Measurements from ENCODE around the gene LAMB2. TPM values are rescaled to one million over a fixed set of nuclear protein-coding genes. Genes with fewer than 3 reads are reported as not detected.

Gene LAMB2
- total and polyA plus RNA-seq, 2 experiments from 2014 or later = 71.3 to 154 TPM

DNA sequence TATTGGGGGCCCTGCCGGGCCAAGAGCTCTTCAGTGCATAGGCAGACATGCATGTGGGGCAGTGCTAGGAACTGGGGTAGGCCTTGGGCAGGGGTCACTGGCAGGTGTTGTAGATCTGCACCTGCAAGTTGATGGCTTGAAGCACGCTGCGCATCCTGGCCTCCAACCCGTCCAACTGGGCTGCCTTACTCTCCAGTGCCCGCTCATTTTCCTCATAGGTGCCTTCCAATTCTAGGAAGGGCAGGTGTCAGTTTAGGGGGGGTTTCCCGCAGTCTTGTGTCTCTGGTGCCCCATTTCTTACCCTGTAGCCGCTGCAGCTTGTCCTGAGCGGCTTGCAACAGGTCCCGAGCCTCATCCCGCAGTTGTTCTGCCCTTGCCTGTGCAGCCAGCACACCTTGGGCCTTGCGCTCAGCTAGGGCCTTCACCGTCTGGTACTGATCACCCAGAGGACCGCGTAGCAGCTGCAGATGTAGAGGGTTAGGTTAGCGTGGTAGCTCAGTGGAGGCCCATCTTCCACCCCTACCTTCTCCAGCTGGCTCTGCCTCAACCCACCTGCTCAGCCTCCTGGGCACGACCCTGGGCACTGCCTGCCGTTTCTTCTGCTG is 11.6 kb downstream of the LAMB2 start:
- H3K27me3 ChIP-seq (ENCODE audit: insufficient read depth) = no peaks in the 10 kb centered on the region
- peaks cover 21% of the 10 kb centered on the region for H3F3A ChIP-seq (replicated peaks; ENCODE audit: low read depth)
- no peaks in the 10 kb centered on the region for H4K20me1 ChIP-seq (replicated peaks; ENCODE audit: insufficient read depth)
- H3K4me3 ChIP-seq = peak overlapping the region; percentile 94
- ATAC-seq (peak; percentile 51), DNase-seq (ENCODE audit: low spot score) (no peak)
- no peaks in the 10 kb centered on the region for H3K9me2 ChIP-seq (ENCODE audit: insufficient read depth)
- H3K4me1 Mint-ChIP-seq = peaks cover 4% of the 10 kb centered on the region; the same call in 2 of the 3 replicates
- peaks cover 10% of the 10 kb centered on the region for H3K79me2 ChIP-seq (replicated peaks; ENCODE audit: insufficient read depth)
- H3K36me3 Mint-ChIP-seq (ENCODE audit: low read depth) = peaks cover 28% of the 10 kb centered on the region
- TF ChIP-seq EZH2 (IDR thresholded peaks at IDR 0.05; ENCODE audit: low read depth, unreplicated experiment) (no peak), EZH2phosphoT487 (IDR thresholded peaks at IDR 0.05; ENCODE audit: unreplicated experiment) (no peak), JUNB (IDR thresholded peaks at IDR 0.05; ENCODE audit: unreplicated experiment) (no peak), ZNF114 (CRISPR knock-in tag; IDR thresholded peaks at IDR 0.05) (no peak), STAT1 (IDR thresholded peaks at IDR 0.05; ENCODE audit: unreplicated experiment) (no peak), ZNF331 (CRISPR knock-in tag; IDR thresholded peaks at IDR 0.05; ENCODE audit: low read depth) (no peak), POLR2AphosphoS5 (IDR thresholded peaks at IDR 0.05; ENCODE audit: low read depth) (no peak)
- TF ChIP-seq, protein P1, sequence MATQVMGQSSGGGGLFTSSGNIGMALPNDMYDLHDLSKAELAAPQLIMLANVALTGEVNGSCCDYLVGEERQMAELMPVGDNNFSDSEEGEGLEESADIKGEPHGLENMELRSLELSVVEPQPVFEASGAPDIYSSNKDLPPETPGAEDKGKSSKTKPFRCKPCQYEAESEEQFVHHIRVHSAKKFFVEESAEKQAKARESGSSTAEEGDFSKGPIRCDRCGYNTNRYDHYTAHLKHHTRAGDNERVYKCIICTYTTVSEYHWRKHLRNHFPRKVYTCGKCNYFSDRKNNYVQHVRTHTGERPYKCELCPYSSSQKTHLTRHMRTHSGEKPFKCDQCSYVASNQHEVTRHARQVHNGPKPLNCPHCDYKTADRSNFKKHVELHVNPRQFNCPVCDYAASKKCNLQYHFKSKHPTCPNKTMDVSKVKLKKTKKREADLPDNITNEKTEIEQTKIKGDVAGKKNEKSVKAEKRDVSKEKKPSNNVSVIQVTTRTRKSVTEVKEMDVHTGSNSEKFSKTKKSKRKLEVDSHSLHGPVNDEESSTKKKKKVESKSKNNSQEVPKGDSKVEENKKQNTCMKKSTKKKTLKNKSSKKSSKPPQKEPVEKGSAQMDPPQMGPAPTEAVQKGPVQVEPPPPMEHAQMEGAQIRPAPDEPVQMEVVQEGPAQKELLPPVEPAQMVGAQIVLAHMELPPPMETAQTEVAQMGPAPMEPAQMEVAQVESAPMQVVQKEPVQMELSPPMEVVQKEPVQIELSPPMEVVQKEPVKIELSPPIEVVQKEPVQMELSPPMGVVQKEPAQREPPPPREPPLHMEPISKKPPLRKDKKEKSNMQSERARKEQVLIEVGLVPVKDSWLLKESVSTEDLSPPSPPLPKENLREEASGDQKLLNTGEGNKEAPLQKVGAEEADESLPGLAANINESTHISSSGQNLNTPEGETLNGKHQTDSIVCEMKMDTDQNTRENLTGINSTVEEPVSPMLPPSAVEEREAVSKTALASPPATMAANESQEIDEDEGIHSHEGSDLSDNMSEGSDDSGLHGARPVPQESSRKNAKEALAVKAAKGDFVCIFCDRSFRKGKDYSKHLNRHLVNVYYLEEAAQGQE (IDR thresholded peaks at IDR 0.05; ENCODE audit: unreplicated experiment) = no peak
- TF ChIP-seq, protein P2, sequence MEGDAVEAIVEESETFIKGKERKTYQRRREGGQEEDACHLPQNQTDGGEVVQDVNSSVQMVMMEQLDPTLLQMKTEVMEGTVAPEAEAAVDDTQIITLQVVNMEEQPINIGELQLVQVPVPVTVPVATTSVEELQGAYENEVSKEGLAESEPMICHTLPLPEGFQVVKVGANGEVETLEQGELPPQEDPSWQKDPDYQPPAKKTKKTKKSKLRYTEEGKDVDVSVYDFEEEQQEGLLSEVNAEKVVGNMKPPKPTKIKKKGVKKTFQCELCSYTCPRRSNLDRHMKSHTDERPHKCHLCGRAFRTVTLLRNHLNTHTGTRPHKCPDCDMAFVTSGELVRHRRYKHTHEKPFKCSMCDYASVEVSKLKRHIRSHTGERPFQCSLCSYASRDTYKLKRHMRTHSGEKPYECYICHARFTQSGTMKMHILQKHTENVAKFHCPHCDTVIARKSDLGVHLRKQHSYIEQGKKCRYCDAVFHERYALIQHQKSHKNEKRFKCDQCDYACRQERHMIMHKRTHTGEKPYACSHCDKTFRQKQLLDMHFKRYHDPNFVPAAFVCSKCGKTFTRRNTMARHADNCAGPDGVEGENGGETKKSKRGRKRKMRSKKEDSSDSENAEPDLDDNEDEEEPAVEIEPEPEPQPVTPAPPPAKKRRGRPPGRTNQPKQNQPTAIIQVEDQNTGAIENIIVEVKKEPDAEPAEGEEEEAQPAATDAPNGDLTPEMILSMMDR (conservative IDR thresholded peaks at IDR 0.05; ENCODE audit: low read depth in 2 of 2) = no peak
- peak overlapping the region; percentile 87 for H3K4me3 Mint-ChIP-seq
- H3K4me2 ChIP-seq = peak overlapping the region; percentile 96
- no peaks in the 10 kb centered on the region; the same call in 2 of the 3 replicates for H3K9me3 Mint-ChIP-seq
- peak overlapping the region; percentile 98 for H3K27ac ChIP-seq (ENCODE audit: low read depth)
- H3K36me3 ChIP-seq (ENCODE audit: insufficient read depth) = peaks cover 5% of the 10 kb centered on the region; the same call in 1 of the 2 replicates
- peaks cover 4% of the 10 kb centered on the region; the same call in 1 of the 2 replicates for H3K4me1 ChIP-seq (ENCODE audit: insufficient read depth)
- H2AFZ ChIP-seq = peak overlapping the region; percentile 84; the same call in 1 of the 2 replicates
- H3K27me3 Mint-ChIP-seq (ENCODE audit: insufficient read depth, low read depth, poor library complexity) = peaks cover 7% of the 10 kb centered on the region
- H3K27ac Mint-ChIP-seq = peak overlapping the region; percentile 83
